Heart left ventricle (tissue), 13 donors: ENCODE results near the gene SLC52A3.

Experiments
- CTCF ChIP-seq, 12 donors: fragments of 200-600 bp; sonication (generic) in 4 of 12; IDR thresholded peaks; one replicate each; pipeline versions ENCODE4 v1.5.0 to v1.8.0; 2018 to 2022; ENCODE audit warnings: antibody characterized with exemption in 12 of 12, mild to moderate bottlenecking in 5 of 12
- POLR2A ChIP-seq, 2 donors: fragments of 450-650 bp; IDR thresholded peaks; one replicate each; pipeline ENCODE4 v1.6.1; 2017; ENCODE audit warnings: antibody characterized with exemption in 2 of 2, mild to moderate bottlenecking in 2 of 2, moderate library complexity in 2 of 2
- donor health status: ischemic (EF 13 %, LVEDD 7.1; RV severe dilation, severe dysfunction).
- donor health status: DM: no; HTN: yes; CAD: no.
- donor health status: DM: no; HTN: no; CAD: no.
- donor health status: ischemic (EF 25% LVEDD 6.9; RV normal size, moderate dysfunction).
- donor health status: ischemic (EF 25% LVEDD 5.7; RV mildly dilated, moderate dysfunction).
- donor health status: ischemic (EF 35%, LVEDD 5.7; RV mildly dilated, moderate dysfunction).
- donor health status: nonischemic (EF 11% LVEDD 7.7; RV severe dilation, severe dysfunction).
- donor health status: DM: yes; HTN: yes; CAD: no.
- donor health status: PGD.
- donor health status: ischemic (EF 29% LVEDD 5.4; RV normal size, mild dysfunction).
- donor health status: nonischemic (EF 23%, LVEDD 6.1; RV moderate dilation, normal function).

DNA sequence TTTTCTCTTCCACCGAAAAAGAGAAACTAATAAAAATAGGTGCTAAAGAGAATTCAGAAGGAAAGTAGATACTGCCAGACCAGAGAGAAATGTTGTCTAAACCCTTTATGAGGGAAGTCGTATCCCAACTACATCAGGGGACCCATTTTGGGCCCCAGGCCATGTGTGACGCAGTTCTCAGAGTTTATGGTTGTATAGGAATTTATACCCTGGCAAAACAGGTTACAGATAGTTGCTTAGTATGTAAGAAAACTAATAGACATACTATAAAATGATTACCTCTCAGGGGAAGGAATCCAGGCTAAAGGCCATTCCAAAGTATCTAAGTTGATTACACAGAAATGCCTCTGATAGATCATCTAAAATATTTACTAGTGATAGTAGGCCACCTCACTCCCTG is 28.6 kb upstream of the SLC52A3 start:
- TF ChIP-seq POLR2A (IDR thresholded peaks at IDR 0.05) (no peak), CTCF (IDR thresholded peaks at IDR 0.05) (no peak)
